ENCODE measurements around the gene GPR18.

The GPR18 gene

DNA sequence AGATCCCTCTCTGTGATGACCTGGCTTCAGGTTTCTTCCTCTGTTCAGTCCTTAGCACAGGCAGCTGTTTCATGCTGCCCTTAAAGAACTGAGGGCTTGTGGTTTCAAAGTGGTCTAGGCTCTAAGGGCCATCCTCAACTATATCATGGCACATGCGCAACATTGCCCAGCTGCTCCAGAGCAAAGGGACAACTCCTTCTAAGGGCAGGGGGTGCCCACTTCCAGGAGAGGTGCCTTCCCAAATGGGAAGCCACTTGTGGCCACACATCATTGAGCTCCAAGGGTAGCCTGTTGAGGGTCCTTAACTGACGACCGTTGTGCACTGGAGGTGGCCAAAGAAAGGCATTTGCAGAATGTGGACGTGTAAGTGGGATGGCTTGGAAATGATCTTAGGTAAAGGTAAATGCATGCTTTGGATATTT is 41.8 kb upstream of the GPR18 start:
- no peak for TF ChIP-seq CTCF (IDR thresholded peaks at IDR 0.05; ENCODE audit: insufficient read depth, low read length, missing control alignments)
- POLR2A ChIA-PET: no interaction called here
- CTCF ChIA-PET: interaction anchor here (1.3 to 13.9 kb wide), 3 partner anchors 30 to 137 kb away, joined by 4 to 93 read pairs (median 7); no protein-coding TSS in a partner anchor
- DNase-seq (ENCODE audit: low read depth, low spot score): no peak
- no peak overlapping the region for H3K4me3 ChIP-seq (ENCODE audit: low read depth, low read length)

DNA sequence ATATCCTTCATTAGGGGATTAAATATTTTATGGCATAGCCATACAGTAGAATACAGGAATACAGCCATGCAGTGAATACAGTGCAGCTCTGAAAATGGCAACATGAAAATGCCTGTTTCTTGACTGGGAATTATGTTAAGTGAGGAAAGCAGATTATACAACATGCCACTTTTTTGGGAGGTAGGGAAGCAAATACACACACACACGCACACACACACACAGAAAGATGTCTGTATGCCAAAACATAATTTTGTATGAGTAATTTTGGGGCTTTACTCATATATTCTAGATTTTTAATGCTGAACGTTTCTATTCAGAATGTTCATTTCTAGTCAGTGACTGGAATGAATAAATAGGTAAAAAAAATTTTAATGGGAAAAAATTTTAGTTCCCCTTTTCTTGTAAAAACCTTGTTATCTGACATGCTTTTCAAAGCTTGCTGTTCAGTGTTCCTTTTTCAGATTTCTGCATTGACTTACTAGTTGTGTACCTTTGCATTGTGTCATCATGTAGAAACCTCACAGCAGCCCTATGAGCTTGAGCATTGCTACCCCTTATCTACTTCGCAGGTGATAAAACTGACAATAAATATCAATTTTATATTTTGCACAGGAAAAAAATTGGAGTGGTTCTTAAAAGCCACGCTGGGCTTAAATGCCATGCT is 41.2 kb upstream of the GPR18 start:
- ChIA-PET POLR2A (no interaction called here), CTCF (interaction anchor here (1.1 to 13.9 kb wide), 4 partner anchors 28 to 137 kb away, joined by 3 to 93 read pairs (median 6); no protein-coding TSS in a partner anchor)
- DNase-seq (ENCODE audit: low read depth, low spot score): no peak
- no peak for TF ChIP-seq CTCF (IDR thresholded peaks at IDR 0.05; ENCODE audit: insufficient read depth, low read length, missing control alignments)
- no peak overlapping the region for H3K4me3 ChIP-seq (ENCODE audit: low read depth, low read length)

GRCh38 chr13:99298056-99298455 is 39.9 kb upstream of the GPR18 start:
- ChIA-PET CTCF (interaction anchor here (0.8 to 13.9 kb wide), 6 partner anchors 11 to 139 kb away, joined by 3 to 93 read pairs (median 3); no protein-coding TSS in a partner anchor), POLR2A (no interaction called here)
- TF ChIP-seq CTCF (IDR thresholded peaks at IDR 0.05; ENCODE audit: insufficient read depth, low read length, missing control alignments): no peak
- no peak overlapping the region for H3K4me3 ChIP-seq (ENCODE audit: low read depth, low read length)
- no peak for DNase-seq (ENCODE audit: low read depth, low spot score)

- no peak for DNase-seq (ENCODE audit: low read depth, low spot score)
- ChIA-PET CTCF (interaction anchor here (0.6 to 13.9 kb wide), 6 partner anchors 12 to 139 kb away, joined by 3 to 93 read pairs (median 4); no protein-coding TSS in a partner anchor), POLR2A (no interaction called here)
- no peak for TF ChIP-seq CTCF (IDR thresholded peaks at IDR 0.05; ENCODE audit: insufficient read depth, low read length, missing control alignments)
- H3K4me3 ChIP-seq (ENCODE audit: low read depth, low read length): no peak overlapping the region
These were observed 39.2 kb upstream of the GPR18 start for GRCh38 chr13:99297331-99297730.

DNA sequence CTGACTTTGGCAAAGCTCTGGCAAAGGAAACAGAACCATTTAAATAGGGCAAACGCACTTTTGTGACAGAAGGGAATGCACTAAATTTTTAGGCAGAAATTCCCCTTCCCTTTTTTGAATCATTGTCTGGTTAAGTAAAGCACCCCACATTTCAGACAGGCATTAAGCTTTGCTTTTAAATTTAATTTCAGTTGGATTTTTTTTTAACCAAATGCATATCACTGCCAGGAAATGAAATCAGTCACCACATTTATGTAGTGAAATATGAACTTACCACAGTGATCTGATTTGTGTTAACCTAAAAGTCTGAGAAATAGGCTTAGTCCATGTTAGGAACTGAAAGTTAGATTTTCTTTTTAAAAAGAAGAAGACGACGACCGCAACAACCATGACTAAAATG is 38.2 kb upstream of the GPR18 start:
- CTCF ChIA-PET: interaction anchor here (1.0 to 13.9 kb wide), 4 partner anchors 8 to 140 kb away, joined by 3 to 93 read pairs (median 6); no protein-coding TSS in a partner anchor
- H3K4me3 ChIP-seq (ENCODE audit: low read depth, low read length): no peak overlapping the region
- POLR2A ChIA-PET: no interaction called here
- no peak for TF ChIP-seq CTCF (IDR thresholded peaks at IDR 0.05; ENCODE audit: insufficient read depth, low read length, missing control alignments)
- DNase-seq (ENCODE audit: low read depth, low spot score): no peak

- no peak for TF ChIP-seq CTCF (IDR thresholded peaks at IDR 0.05; ENCODE audit: insufficient read depth, low read length, missing control alignments)
- POLR2A ChIA-PET: no interaction called here
- H3K4me3 ChIP-seq (ENCODE audit: low read depth, low read length): no peak overlapping the region
- CTCF ChIA-PET: interaction anchor here (1.1 to 13.9 kb wide), 3 partner anchors 9 to 141 kb away, joined by 3 to 93 read pairs (median 8); no protein-coding TSS in a partner anchor
- no peak for DNase-seq (ENCODE audit: low read depth, low spot score)
These were observed 37.5 kb upstream of the GPR18 start for GRCh38 chr13:99295488-99296252.

All from AG04449 (cell line).